RCC 7860 (cell line): ENCODE results near the gene FOXI3.

ENCODE experiments used
- DNase-seq: peaks from one replicate; pipeline ENCODE4 v3.0.0-alpha.2; 2015; ENCODE audit warnings: low spot score
- FAIRE-seq: peaks from 2 replicates; lab custom pipeline; 2012; peaks lifted over from hg19 to GRCh38; lab: Jason Lieb, UNC

Gene FOXI3

GRCh38 chr2:88452565-88452905 lies at the start of gene FOXI3:
Gene FOXI3, minus strand, starts transcription at chr2:88452693. Its CDS starts 158 bp downstream, at chr2:88452535.
- DNase-seq (no peak), FAIRE-seq (no peak)

- DNase-seq (no peak), FAIRE-seq (no peak)
Observed at GRCh38 chr2:88500691-88501090, 48.2 kb upstream of the FOXI3 start.

GRCh38 chr2:88499204-88499603 lies 46.7 kb upstream of the FOXI3 start:
- DNase-seq (no peak), FAIRE-seq (no peak)

- DNase-seq (no peak), FAIRE-seq (no peak)
Observed at GRCh38 chr2:88493481-88493880, 41.0 kb upstream of the FOXI3 start.

- DNase-seq (no peak), FAIRE-seq (no peak)
Observed at GRCh38 chr2:88492002-88492401, 39.5 kb upstream of the FOXI3 start.

GRCh38 chr2:88489181-88489580 lies 36.7 kb upstream of the FOXI3 start:
- DNase-seq (no peak), FAIRE-seq (no peak)

- DNase-seq (no peak), FAIRE-seq (no peak)
Observed at GRCh38 chr2:88483200-88483599, 30.7 kb upstream of the FOXI3 start.

GRCh38 chr2:88481691-88482336 lies 29.3 kb upstream of the FOXI3 start:
- DNase-seq: peak; percentile 13

GRCh38 chr2:88472811-88473210 lies 20.3 kb upstream of the FOXI3 start:
- DNase-seq (no peak), FAIRE-seq (no peak)

More at GRCh38 chr2:88481691-88482336, 29.3 kb upstream of the FOXI3 start:
- FAIRE-seq: no peak

GRCh38 chr2:88471083-88471942 lies 18.8 kb upstream of the FOXI3 start:
- DNase-seq (no peak), FAIRE-seq (no peak)

- FAIRE-seq: no peak
- DNase-seq: no peak
Observed at GRCh38 chr2:88469202-88470114, 17.0 kb upstream of the FOXI3 start.

GRCh38 chr2:88464153-88464552 lies 11.7 kb upstream of the FOXI3 start:
- FAIRE-seq (no peak), DNase-seq (no peak)

GRCh38 chr2:88458633-88459032 lies 6.1 kb upstream of the FOXI3 start:
- FAIRE-seq: no peak

GRCh38 chr2:88452980-88453582 lies 588 bp upstream of the FOXI3 start:
- no peak for DNase-seq
- FAIRE-seq: no peak

More at GRCh38 chr2:88458633-88459032, 6.1 kb upstream of the FOXI3 start:
- DNase-seq: no peak

GRCh38 chr2:88451811-88452564 lies 505 bp downstream of the FOXI3 start:
- no peak for DNase-seq
- FAIRE-seq: no peak

GRCh38 chr2:88450925-88451810 lies 1.3 kb downstream of the FOXI3 start:
- DNase-seq: no peak

GRCh38 chr2:88450186-88450585 lies 2.3 kb downstream of the FOXI3 start:
- FAIRE-seq (no peak), DNase-seq (no peak)

More at GRCh38 chr2:88450925-88451810, 1.3 kb downstream of the FOXI3 start:
- FAIRE-seq: no peak

- no peak for DNase-seq
- no peak for FAIRE-seq
Observed at GRCh38 chr2:88448248-88448647, 4.2 kb downstream of the FOXI3 start.

- no peak for FAIRE-seq
- DNase-seq: no peak
Observed at GRCh38 chr2:88443353-88443938, 9.0 kb downstream of the FOXI3 start.
